ENCODE results near the gene BOLA3.
"Not testable (repeated sequence)": the region's sequence is repeated elsewhere in the genome, so short reads cannot be mapped to it uniquely, and the experiment has no call there.

Gene BOLA3

GRCh38 chr2:74147727-74148456 is at the start of gene BOLA3:
Gene BOLA3 (minus strand): TSS chr2:74147912. CDS start chr2:74147874, 38 bp downstream.
- DNase-seq (ENCODE audit: low read depth in 2 of 2): peak; percentile 74 to 87

- DNase-seq (ENCODE audit: low read depth in 2 of 2): no peak
These were observed 49.3 kb upstream of the BOLA3 start for GRCh38 chr2:74197049-74197448.

- no peak for DNase-seq (ENCODE audit: low read depth in 2 of 2)
These were observed 47.1 kb upstream of the BOLA3 start for GRCh38 chr2:74194799-74195198.

- no peak for DNase-seq (ENCODE audit: low read depth in 2 of 2)
These were observed 44.1 kb upstream of the BOLA3 start for GRCh38 chr2:74191596-74192380.

- DNase-seq (ENCODE audit: low read depth in 2 of 2): no peak
These were observed 41.0 kb upstream of the BOLA3 start for GRCh38 chr2:74188696-74189095.

- DNase-seq (ENCODE audit: low read depth in 2 of 2): no peak
These were observed 40.4 kb upstream of the BOLA3 start for GRCh38 chr2:74188018-74188601.

- not testable (repeated sequence) for DNase-seq (ENCODE audit: low read depth in 2 of 2)
These were observed 39.0 kb upstream of the BOLA3 start for GRCh38 chr2:74186706-74187105.

GRCh38 chr2:74186038-74186437 is 38.3 kb upstream of the BOLA3 start:
- DNase-seq (ENCODE audit: low read depth in 2 of 2): no peak

GRCh38 chr2:74183878-74184277 is 36.2 kb upstream of the BOLA3 start:
- no peak for DNase-seq (ENCODE audit: low read depth in 2 of 2)

GRCh38 chr2:74181739-74182138 is 34.0 kb upstream of the BOLA3 start:
- DNase-seq (ENCODE audit: low read depth in 2 of 2): no peak

- no peak for DNase-seq (ENCODE audit: low read depth in 2 of 2)
These were observed 31.6 kb upstream of the BOLA3 start for GRCh38 chr2:74179063-74179865.

- DNase-seq (ENCODE audit: low read depth in 2 of 2): peak; percentile 97
These were observed 30.7 kb upstream of the BOLA3 start, which contains the start of gene MOB1A for GRCh38 chr2:74178211-74179062. Gene MOB1A (minus strand): TSS chr2:74178879. CDS start chr2:74178674, 205 bp downstream.

- no peak for DNase-seq (ENCODE audit: low read depth in 2 of 2)
These were observed 30.0 kb upstream of the BOLA3 start for GRCh38 chr2:74177696-74178095.

GRCh38 chr2:74174909-74175308 is 27.2 kb upstream of the BOLA3 start:
- no peak for DNase-seq (ENCODE audit: low read depth in 2 of 2)

- DNase-seq (ENCODE audit: low read depth in 2 of 2): no peak
These were observed 21.0 kb upstream of the BOLA3 start for GRCh38 chr2:74168739-74169138.

GRCh38 chr2:74164761-74165160 is 17.0 kb upstream of the BOLA3 start:
- DNase-seq (ENCODE audit: low read depth in 2 of 2): no peak

- no peak for DNase-seq (ENCODE audit: low read depth in 2 of 2)
These were observed 15.2 kb upstream of the BOLA3 start for GRCh38 chr2:74162951-74163350.

GRCh38 chr2:74155830-74156229 is 8.1 kb upstream of the BOLA3 start:
- DNase-seq (ENCODE audit: low read depth in 2 of 2): no peak

GRCh38 chr2:74152954-74153353 is 5.2 kb upstream of the BOLA3 start:
- DNase-seq (ENCODE audit: low read depth in 2 of 2): no peak

GRCh38 chr2:74149570-74150319 is 2.0 kb upstream of the BOLA3 start:
- DNase-seq (ENCODE audit: low read depth in 2 of 2): no peak

All from stimulated activated CD4-positive, alpha-beta T cell treated with anti-CD3 and anti-CD28 coated beads, Interleukin-15, amount 100 ng/mL, for 48 hours (primary cell).